ENCODE results near the gene ACOT8.
"Not testable (repeated sequence)": the region's sequence is repeated elsewhere in the genome, so short reads cannot be mapped to it uniquely, and the experiment has no call there.

The ACOT8 gene

GRCh38 chr20:45857114-45857881 is at the start of gene ACOT8, which contains the start of gene ZSWIM3:
Gene ACOT8, minus strand, starts transcription at chr20:45857392. Its CDS starts 77 bp downstream, at chr20:45857315.
Gene ZSWIM3, plus strand, starts transcription at chr20:45857614. Its CDS starts 212 bp downstream, at chr20:45857826.
- peak; percentile 99 for DNase-seq

- DNase-seq: no peak
Observed at GRCh38 chr20:45905505-45906079, 48.4 kb upstream of the ACOT8 start.

- DNase-seq: no peak
Observed at GRCh38 chr20:45904583-45905504, 47.7 kb upstream of the ACOT8 start.

GRCh38 chr20:45902199-45902701 is 45.1 kb upstream of the ACOT8 start:
- DNase-seq: no peak

- not testable (repeated sequence) for DNase-seq
Observed at GRCh38 chr20:45901332-45901731, 44.1 kb upstream of the ACOT8 start.

GRCh38 chr20:45899046-45899835 is 42.0 kb upstream of the ACOT8 start:
- DNase-seq: no peak

- no peak for DNase-seq
Observed at GRCh38 chr20:45898285-45898684, 41.1 kb upstream of the ACOT8 start.

- DNase-seq: no peak
Observed at GRCh38 chr20:45897692-45898091, 40.5 kb upstream of the ACOT8 start.

- DNase-seq: no peak
Observed at GRCh38 chr20:45897289-45897688, 40.1 kb upstream of the ACOT8 start.

- DNase-seq: no peak
Observed at GRCh38 chr20:45896641-45897161, 39.5 kb upstream of the ACOT8 start.

- no peak for DNase-seq
Observed at GRCh38 chr20:45894797-45895196, 37.6 kb upstream of the ACOT8 start.

- DNase-seq: no peak
Observed at GRCh38 chr20:45893831-45894230, 36.6 kb upstream of the ACOT8 start.

GRCh38 chr20:45892828-45893500 is 35.8 kb upstream of the ACOT8 start:
- DNase-seq: no peak

- no peak for DNase-seq
Observed at GRCh38 chr20:45892049-45892825, 35.0 kb upstream of the ACOT8 start.

- DNase-seq: no peak
Observed at GRCh38 chr20:45890985-45891983, 34.1 kb upstream of the ACOT8 start, which contains the start of the genes CTSA and NEURL2. Gene CTSA, plus strand, starts transcription at chr20:45891335. Its CDS starts 234 bp downstream, at chr20:45891569. Gene NEURL2, minus strand, starts transcription at chr20:45891208. Its CDS starts 217 bp downstream, at chr20:45890991.

- no peak for DNase-seq
Observed at GRCh38 chr20:45890077-45890984, 33.1 kb upstream of the ACOT8 start.

GRCh38 chr20:45888681-45889080 is 31.5 kb upstream of the ACOT8 start:
- DNase-seq: no peak

GRCh38 chr20:45887346-45887715 is 30.1 kb upstream of the ACOT8 start, which contains the start of gene SPATA25:
Gene SPATA25, minus strand, starts transcription at chr20:45887622. Its CDS starts 32 bp downstream, at chr20:45887590.
- DNase-seq: no peak

All from NCI-H2081 treated with DMSO at 0.1 percent for 48 hours (cell line).